ENCODE results near the gene NEU2.
"Not testable (repeated sequence)": the region's sequence is repeated elsewhere in the genome, so short reads cannot be mapped to it uniquely, and the experiment has no call there.

The NEU2 gene

GRCh38 chr2:233011268-233011650 is 21.2 kb upstream of the NEU2 start:
- DNase-seq: no peak

DNA sequence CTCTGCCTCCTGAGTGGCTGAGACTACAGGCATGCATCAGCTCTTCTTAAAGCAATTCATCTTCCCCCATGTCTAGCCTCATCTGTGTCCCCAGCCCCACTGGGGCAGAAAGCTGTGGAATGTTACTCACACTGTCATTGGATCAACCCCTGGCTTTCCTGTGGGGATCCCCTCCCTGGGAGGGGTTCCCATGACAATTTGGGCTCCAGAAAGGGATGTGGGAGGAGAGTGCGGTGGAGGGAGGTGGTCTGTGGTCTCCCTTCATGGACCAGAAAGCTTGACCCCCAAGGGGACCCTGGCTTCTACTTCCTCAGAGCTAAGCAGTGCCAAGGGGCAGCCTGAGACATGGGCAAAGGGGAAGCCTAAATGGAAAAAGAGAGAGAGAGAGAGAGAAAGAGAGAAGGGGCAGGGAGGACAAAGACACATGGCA is 20.8 kb upstream of the NEU2 start:
- DNase-seq: no peak

GRCh38 chr2:233012301-233012971 is 20.0 kb upstream of the NEU2 start:
- DNase-seq: peak; percentile 25

GRCh38 chr2:233013027-233013461 is 19.4 kb upstream of the NEU2 start, which contains the start of gene NGEF:
TSS of gene NGEF (minus strand) at chr2:233013256. CDS start at chr2:232974890, 38,366 bp downstream.
- no peak for DNase-seq

DNA sequence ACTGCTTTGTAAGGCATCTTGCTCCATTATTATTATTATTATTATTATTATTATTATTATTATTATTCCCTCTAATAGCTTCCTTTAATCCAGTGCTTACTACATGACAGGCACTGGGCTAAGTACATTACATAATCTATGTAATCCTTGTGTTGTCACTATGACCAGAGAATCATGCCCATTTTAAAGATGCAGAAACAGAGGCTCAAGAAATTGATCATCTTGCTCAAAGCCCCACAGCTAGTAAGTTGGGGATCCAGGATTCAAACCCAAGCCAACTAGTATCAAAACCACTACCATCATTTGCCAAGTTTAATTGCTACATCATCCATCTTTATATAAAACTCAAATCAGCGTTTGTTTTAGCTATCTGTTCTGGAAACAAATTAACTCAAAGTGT is 18.8 kb upstream of the NEU2 start:
- DNase-seq: no peak

- DNase-seq: no peak
These were observed 17.3 kb upstream of the NEU2 start for GRCh38 chr2:233015019-233015645.

- no peak for DNase-seq
These were observed 14.5 kb upstream of the NEU2 start for GRCh38 chr2:233017947-233018346.

DNA sequence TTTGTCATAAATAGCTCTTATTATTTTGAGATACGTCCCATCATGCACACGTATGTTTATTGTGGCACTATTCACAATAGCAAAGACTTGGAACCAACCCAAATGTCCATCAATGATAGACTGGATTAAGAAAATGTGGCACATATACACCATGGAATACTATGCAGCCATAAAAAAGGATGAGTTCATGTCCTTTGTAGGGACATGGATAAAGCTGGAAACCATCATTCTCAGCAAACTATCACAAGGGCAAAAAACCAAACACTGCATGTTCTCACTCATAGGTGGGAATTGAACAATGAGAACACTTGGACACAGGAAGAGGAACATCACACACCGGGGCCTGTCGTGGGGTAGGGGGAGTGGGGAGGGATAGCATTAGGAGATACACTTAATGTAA is 12.9 kb upstream of the NEU2 start:
- DNase-seq: not testable (repeated sequence)

- DNase-seq: no peak
These were observed 12.0 kb upstream of the NEU2 start for GRCh38 chr2:233020454-233020853.

DNA sequence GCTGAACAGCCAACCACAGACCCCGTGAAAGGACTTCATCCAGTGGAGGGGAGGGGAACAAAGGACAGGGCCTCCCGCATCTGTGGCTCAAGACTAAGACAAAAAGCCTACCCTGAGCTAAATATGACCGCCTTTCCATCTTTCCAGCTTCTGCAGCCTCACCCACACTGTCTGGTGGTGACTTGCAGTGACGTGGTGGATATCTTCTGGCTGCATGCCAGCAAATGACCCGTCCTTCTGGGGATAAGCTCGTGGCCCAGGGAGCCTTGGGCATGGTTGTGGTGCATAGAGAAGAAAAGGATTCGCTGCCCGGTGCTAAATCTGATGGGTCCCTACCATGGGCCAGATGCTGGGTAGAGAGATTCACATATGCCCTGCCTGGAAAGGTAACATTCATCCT is 10.7 kb upstream of the NEU2 start:
- DNase-seq: no peak

DNA sequence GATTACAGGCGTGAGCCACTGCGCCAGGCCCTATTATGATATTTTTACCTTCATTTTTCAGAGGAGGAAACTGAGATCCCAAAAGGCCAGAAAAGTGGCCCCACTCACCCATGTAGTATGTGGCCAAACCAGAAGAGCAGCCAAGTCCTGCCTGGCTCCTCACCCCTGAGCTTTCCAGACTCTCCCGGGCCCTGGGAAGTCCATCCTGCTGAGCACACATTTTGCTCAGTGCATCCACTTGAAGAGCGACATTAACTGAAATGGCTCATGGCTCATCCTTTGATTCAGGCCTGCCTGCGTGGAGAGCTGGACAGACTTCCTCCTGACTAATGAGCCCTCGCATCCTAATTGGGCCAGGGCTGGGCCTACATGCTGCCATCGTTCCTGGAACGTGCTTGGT is 9.9 kb upstream of the NEU2 start:
- DNase-seq: no peak

DNA sequence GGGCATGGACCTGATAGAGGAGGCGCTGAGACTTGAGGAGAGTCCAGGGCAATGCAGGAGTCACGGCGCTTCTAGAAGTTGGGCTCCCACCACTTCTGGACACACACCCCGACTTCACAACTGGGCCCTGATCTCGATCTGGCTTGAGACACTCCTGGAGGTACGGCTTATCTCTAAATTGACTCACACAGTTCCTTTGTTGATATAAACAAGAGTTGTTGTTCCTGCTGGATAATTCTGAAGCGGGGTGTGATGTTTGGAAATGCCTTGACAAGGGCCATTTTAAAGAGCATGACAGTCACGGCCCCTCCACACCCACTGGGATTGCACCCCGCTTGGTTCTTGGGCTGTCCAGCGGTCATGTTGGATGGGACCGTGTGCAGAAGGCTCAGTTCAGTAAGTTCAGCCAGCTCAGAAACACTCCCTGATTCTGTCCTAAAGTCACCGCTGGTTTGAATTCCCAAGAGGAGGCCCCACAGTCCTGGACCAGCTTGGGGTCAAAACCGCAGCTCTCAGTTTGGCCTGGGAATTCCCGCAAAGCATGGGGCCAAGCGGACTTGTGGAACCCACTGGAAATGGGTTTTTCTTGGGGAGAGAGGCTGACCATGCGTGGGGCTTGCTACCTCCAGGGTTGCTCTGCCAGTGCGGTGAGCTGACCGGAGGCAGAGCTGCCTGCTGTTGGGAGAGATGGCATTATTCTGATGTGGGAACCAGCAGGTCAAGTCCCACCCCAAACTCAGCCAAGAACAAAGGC is 9.3 kb upstream of the NEU2 start:
- no peak for DNase-seq

DNA sequence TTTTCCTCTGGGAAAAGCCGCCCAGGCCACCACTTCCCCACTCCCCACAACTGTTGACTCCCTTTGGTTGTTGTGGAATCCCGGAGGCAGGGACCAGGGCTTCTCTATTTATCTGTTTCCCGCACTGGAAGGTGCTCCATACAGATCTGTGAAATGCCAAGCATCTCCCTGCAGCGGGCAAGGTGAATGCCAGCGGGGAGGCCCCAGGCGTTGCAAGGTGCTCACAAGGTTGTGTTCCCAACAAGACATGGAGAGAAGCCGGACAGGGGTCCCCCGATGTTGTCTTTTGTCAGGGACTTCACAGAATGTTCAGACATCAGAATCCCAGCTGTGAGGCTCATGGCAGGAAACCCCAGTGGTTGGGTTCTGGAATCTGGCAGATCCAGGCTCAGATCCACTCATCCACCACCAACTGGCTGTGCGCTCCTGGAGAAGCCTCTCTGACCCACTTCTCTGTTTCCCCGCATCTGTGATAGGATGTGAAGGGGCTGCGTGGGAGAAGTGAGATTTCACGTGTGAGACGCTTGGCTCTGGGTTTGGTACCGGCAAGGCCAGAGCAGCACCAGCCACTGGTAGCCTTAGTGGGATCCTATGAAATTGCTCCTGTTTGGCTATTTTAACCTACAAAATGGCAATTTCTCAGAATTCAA is 8.6 kb upstream of the NEU2 start:
- no peak for DNase-seq

DNA sequence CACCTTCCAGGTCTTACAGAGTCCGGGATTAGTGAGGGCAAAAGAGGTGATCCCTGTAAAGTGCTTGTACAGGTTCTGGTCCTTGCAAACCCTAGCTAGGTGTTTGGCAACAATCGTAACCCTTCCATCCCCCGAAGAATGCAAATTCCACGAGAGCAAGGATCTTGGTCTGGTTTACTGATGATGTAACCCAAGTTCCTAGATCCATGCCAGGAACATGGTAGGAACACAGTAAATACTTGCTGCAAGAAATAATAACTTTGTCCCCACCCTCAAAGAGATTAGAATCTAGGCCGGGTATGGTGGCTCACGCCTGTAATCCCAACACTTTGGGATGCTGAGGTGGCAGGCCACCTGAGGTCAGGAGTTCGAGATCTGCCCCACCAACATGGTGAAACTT is 6.8 kb upstream of the NEU2 start:
- DNase-seq: no peak

- no peak for DNase-seq
These were observed 6.2 kb upstream of the NEU2 start for GRCh38 chr2:233026198-233026813.

DNA sequence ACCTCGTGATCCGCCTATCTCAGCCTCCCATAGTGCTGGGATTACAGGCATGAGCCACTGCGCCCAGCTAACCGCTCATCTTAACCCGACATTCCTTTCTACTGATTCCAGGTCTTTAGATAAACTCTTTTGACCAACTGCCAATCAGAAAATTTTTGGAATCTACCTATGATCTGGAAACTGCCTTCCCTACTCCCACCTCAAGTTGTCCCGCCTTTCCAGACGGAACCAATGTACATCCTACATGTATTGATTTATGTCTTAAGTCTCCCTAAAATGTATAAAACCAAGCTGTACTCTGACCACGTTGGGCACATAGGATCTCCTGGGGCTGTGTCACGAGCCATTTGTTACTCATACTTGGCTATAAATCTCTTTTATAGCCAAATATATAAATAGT is 3.2 kb upstream of the NEU2 start:
- DNase-seq: no peak

DNA sequence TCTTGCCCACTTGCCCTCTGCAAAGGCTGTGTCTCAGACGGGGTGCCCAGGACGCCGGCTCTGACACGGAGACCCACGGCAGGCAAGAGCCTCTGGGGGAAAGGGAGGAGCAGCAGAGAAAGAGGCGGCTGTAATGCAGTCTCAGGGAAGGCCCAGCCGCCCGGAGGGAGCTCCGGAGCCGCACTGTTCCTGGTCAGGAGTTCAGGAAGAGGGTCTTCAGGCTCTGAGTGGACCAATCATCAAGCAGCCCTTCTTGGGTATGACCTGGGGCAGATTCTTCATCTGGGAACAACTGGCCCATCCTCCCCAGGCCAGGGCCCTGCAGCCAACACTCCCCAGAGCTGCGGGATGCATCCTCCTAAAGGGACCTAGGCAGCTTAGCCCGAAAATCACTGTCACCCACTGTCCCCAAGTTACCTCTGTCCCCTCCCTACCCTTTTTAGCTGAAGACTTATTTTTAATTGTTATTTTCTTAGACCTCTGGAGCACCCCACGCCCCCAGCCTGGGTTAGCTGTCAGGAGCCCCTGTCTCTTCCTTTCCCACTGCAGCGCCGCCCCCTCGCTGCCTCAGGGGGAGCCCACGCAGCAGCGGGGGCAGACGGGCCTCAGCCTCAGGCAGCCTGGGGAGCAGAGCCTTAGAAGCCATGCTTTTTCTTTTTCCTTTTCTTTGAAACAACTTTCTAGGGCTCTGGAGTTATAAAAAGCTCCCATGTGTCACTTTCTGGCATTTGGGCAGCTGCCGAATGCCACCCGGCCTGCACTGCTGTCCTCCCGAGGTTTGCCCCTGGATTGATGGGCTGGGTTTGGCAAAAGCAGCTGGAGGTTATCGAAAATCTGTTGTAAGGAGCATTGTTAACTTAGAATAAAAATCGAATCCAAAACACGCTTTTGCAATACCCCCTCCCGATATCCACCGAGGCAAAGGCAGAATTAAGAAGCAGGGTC is 644 bp upstream of the NEU2 start:
- no peak for DNase-seq

- DNase-seq: no peak
These were observed 1.2 kb downstream of the NEU2 start for GRCh38 chr2:233033672-233034071.

DNA sequence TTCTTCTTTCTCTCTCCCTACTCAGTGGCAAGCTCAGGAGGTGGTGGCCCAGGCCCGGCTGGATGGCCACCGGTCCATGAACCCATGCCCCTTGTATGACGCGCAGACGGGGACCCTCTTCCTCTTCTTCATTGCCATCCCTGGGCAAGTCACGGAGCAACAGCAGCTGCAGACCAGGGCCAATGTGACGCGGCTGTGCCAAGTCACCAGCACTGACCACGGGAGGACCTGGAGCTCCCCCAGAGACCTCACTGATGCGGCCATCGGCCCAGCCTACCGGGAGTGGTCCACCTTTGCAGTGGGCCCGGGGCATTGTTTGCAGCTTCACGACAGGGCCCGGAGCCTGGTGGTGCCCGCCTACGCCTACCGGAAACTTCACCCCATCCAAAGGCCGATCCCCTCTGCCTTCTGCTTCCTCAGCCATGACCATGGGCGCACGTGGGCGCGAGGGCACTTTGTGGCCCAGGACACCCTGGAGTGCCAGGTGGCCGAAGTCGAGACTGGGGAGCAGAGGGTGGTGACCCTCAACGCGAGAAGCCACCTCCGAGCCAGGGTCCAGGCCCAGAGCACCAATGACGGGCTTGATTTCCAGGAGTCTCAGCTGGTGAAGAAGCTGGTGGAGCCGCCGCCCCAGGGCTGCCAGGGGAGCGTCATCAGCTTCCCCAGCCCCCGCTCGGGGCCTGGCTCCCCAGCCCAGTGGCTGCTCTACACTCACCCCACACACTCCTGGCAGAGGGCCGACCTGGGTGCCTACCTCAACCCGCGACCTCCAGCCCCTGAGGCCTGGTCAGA is 1.8 kb downstream of the NEU2 start:
- DNase-seq: no peak

- DNase-seq: no peak
These were observed 3.1 kb downstream of the NEU2 start for GRCh38 chr2:233035426-233036161.
